SIG-M5 (cell line): Measurements from ENCODE around the gene GPR12.

Experiments
- DNase-seq: peaks from one replicate; lab custom pipeline; 2025; lab: John Stamatoyannopoulos, UW

The GPR12 gene

GRCh38 chr13:26759907-26760831 lies at the start of gene GPR12:
GPR12 (minus strand) TSS chr13:26760786; CDS start chr13:26759827, 959 bp downstream.
- DNase-seq = no peak

GRCh38 chr13:26810095-26810494 lies 49.5 kb upstream of the GPR12 start:
- DNase-seq = no peak

- DNase-seq = no peak
Measured at GRCh38 chr13:26806891-26807290, 46.3 kb upstream of the GPR12 start.

GRCh38 chr13:26787961-26788360 lies 27.4 kb upstream of the GPR12 start:
- no peak for DNase-seq

GRCh38 chr13:26786651-26787295 lies 26.2 kb upstream of the GPR12 start:
- no peak for DNase-seq

- no peak for DNase-seq
Measured at GRCh38 chr13:26785838-26786630, 25.4 kb upstream of the GPR12 start.

GRCh38 chr13:26784704-26785639 lies 24.4 kb upstream of the GPR12 start:
- DNase-seq = no peak

- DNase-seq = no peak
Measured at GRCh38 chr13:26780411-26780810, 19.8 kb upstream of the GPR12 start.

- DNase-seq = no peak
Measured at GRCh38 chr13:26779321-26779720, 18.7 kb upstream of the GPR12 start.

- no peak for DNase-seq
Measured at GRCh38 chr13:26772531-26772930, 11.9 kb upstream of the GPR12 start.

GRCh38 chr13:26771796-26772195 lies 11.2 kb upstream of the GPR12 start:
- no peak for DNase-seq

- no peak for DNase-seq
Measured at GRCh38 chr13:26762745-26763345, 2.3 kb upstream of the GPR12 start.

- no peak for DNase-seq
Measured at GRCh38 chr13:26760832-26761582, 421 bp upstream of the GPR12 start.

GRCh38 chr13:26759249-26759906 lies 1.2 kb downstream of the GPR12 start:
- DNase-seq = no peak

- no peak for DNase-seq
Measured at GRCh38 chr13:26758496-26759157, 2.0 kb downstream of the GPR12 start.

GRCh38 chr13:26756961-26757360 lies 3.6 kb downstream of the GPR12 start:
- no peak for DNase-seq

GRCh38 chr13:26752671-26753070 lies 7.9 kb downstream of the GPR12 start:
- DNase-seq = no peak

GRCh38 chr13:26749905-26750304 lies 10.7 kb downstream of the GPR12 start:
- DNase-seq = no peak

GRCh38 chr13:26749285-26749684 lies 11.3 kb downstream of the GPR12 start:
- DNase-seq = no peak
